ENCODE results near the gene GK.
A peak's percentile ranks its signal among the peaks of the same experiment; 100 is the strongest.

The GK gene

DNA sequence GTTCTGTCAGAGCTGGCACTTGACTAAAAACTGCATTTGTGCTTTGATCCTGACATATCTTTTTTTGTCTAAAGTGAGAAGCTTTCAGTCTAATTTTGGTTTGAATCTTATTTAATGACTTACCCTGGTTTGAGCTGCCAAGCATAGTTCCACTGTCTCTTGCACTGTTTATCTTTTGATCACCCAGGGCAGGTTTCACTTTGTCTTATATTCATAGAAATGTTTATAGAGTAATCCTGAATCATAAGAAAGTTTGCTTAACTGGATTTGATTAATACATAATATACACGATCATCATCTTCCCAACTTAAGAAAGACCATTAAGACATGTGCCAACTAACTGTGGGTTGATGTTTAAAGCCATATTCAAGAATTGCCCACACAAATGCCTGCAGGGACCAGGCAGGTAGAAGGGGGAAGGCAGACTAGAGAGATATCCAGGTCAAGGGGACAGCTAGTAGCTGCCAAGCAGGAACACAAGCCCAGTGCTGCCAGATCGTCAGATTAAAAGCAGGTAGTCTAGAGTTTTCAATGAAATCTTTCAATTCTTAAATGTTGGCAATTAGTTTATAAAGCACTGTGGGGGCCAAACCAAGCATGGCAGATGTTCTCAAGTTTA is 1.9 kb downstream of the GK start:
- peak; percentile 42 for DNase-seq

GRCh38 chrX:30655991-30656390 is 2.8 kb downstream of the GK start:
- DNase-seq = no peak

GRCh38 chrX:30657196-30658161 is 4.3 kb downstream of the GK start:
- peak; percentile 46 for DNase-seq

GRCh38 chrX:30659421-30659820 is 6.2 kb downstream of the GK start:
- DNase-seq = peak; percentile 93

DNA sequence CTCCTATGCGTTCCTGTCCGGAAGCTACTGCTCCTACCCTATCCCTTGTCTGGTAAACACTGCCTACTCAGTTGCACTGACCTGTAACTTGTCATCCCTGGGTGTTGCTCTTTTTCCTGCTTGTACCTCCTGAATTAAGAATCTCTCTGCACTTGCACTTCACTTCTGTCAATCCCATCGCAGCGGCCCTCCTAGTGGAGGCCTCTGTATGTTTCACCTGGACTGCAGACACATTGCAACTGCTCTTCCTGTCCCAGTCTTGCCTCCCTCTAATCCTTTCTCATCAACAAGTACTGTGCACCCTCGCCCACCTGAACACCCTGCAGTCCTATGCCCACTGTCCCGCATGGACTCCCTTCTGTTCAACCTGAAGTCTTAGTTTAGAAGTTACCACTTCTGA is 8.0 kb downstream of the GK start:
- DNase-seq = no peak

DNA sequence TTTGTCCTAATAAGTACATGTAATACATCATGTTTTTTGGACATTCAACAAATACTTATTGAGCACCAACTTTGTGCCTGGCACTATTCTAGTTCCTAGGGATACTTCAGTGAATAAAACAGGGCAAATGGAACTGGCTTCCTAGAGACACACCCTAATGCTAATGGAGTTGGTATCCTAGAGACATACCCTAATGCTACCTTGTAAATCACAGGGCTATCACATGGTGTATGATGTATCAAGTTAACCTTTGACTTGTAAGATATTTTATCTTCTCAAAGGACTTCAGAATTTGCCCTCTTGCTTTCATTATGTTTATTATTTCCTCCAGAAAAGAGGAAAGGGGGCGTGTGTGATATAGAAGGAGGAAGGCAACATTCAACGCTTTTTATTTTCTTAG is 10.1 kb downstream of the GK start:
- DNase-seq = no peak

GRCh38 chrX:30665471-30665870 is 12.2 kb downstream of the GK start:
- DNase-seq = no peak

DNA sequence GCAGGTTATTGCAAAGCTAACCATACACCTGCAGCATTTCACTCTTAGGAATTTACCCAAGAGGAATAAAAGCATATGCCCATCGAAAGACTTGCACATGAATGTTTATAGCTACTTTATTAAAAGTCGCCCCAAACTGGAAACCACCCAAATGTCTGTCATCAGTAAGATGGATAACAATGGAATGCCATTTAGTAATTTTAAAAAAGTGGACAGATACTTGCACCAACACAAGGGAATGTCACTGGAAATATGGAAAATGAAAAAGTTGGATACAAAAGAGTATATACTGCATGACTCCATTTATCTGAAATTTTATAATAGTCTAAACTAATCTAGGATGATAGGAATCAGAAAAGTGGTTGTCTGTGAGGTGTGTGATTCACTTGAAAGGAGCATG is 12.9 kb downstream of the GK start:
- DNase-seq = no peak

DNA sequence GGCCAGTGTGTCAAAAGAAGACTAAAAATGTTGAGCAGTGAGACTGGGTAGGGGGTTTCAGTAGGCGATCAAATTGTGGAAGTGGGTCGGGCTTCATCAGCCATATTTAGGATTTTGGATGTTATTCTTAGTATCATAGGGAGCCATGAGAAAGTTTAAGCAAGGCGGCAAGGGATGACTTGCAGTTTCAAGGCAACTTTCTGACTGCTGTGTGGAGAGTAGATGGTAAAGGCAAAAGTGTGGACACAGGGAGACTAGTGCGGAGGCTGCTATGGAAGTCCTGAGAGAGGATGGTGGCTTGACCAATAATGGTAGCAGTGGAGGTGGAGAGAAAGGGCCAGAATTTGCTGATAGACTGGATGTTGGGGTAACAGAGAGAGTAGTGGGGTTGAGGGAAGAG is 15.4 kb downstream of the GK start:
- no peak for DNase-seq

GRCh38 chrX:30671189-30671588 is 18.0 kb downstream of the GK start:
- peak; percentile 11 for DNase-seq

DNA sequence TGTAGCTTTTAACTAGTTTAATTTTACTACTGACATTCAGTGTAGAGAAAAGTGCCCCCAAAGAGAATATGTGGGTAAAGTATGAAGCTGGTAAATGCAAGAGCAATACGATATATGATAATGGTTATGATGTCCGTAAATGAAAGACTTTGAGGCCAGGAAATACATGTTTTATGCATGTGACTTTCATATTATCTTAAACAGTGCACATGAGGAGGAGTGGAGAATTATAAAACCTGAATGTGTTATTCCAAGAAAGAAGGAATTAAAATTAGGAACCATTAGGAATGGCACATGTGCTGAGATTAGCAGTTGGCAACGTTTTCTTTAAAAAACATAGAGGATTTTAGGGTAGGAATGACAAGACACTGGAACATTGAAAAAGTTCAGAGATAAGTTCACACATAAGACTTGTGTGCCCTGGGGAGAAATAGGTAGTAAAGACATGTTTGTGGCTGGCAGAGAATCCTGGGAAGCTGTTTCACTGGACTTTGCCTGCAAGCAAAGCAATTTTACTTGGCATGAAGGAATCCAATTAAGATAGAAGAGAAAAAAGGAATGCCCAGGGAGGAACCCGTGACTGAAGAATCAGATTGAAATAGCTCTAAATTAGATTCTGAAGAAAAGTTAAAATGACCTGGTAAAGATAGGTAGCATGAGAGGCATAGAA is 20.0 kb downstream of the GK start:
- no peak for DNase-seq

- no peak for DNase-seq
These were observed 20.8 kb downstream of the GK start for GRCh38 chrX:30673884-30674598.

DNA sequence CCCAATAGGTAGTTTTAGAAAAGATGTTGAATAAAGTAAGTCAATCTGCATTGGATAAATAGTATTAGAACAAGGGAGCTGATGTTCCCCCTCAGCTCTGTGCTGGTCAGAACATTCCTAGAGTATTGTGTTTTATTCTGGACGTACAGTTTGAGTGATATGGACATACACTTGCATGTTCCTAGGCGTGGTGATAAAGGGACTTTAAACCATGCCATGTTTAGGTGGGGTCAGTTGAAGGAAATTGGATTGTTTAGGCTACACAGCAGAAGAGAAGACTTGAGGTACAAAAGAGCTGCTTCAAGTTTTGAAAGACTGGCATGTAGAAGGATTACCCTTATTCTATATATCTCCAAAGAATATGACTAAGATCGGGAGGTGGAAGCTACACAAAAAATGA is 21.6 kb downstream of the GK start:
- DNase-seq = no peak

- DNase-seq = no peak
These were observed 26.1 kb downstream of the GK start for GRCh38 chrX:30679369-30679768.

- no peak for DNase-seq
These were observed 27.4 kb downstream of the GK start for GRCh38 chrX:30680618-30681017.

DNA sequence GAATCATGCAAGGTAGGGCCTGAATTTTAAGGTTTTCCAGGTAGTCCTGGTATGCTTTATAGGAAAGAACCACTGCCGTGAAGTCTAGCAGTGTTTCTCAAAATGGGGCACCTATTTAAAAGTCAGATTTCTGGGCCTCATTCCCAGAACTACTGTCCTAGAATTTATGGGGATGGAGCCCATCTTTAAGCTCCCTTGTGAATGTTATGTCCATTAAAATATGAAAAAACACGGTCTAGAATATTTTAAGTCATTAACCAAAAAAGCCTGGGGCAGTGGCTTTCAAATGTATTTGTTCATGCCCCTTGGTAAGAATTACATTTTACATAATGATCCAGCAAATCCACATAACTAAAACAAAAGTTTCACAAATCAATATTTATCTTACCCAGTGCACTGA is 35.4 kb downstream of the GK start:
- no peak for DNase-seq

- no peak for DNase-seq
These were observed 35.9 kb downstream of the GK start for GRCh38 chrX:30689116-30689515.

GRCh38 chrX:30690330-30690729 is 37.1 kb downstream of the GK start:
- no peak for DNase-seq

GRCh38 chrX:30693999-30694650 is 40.9 kb downstream of the GK start:
- no peak for DNase-seq

- peak; percentile 23 for DNase-seq
These were observed 49.5 kb downstream of the GK start for GRCh38 chrX:30702736-30703135.

- DNase-seq = no peak
These were observed 53.1 kb downstream of the GK start for GRCh38 chrX:30706216-30706775.

- no peak for DNase-seq
These were observed 59.0 kb downstream of the GK start for GRCh38 chrX:30712214-30712613.

Data from HCEC 1CT (cell line).